Spleen (tissue), 11 donors: ENCODE measurements around the gene MYBPHL. TPM values are rescaled to one million over a fixed set of nuclear protein-coding genes. Genes with fewer than 3 reads are reported as not detected.

Experiments used
- DNase-seq: peaks from one replicate; pipeline ENCODE4 v3.0.0-alpha.2; 2020
- H3K27ac ChIP-seq, 8 donors: fragments of 200-600 bp; sonication (generic) in 7 of 8; 1 replicate in 4 of 8; 2 replicates in 4 of 8; pipeline versions ENCODE4 v1.5.0 to v1.8.0; 2016 to 2021; ENCODE audit warnings: inconsistent platforms in 4 of 8, mild to moderate bottlenecking in 4 of 8, moderate library complexity in 1 of 8
- H3K27me3 ChIP-seq, 7 donors: fragments of 200-600 bp; sonication (generic) in 6 of 7; replicated peaks in 1 of 7; 1 replicate in 4 of 7; 2 replicates in 3 of 7; pipeline versions ENCODE4 v1.5.0 to v1.8.0; 2016 to 2021; ENCODE audit warnings: inconsistent platforms in 3 of 7, mild to moderate bottlenecking in 1 of 7
- H3K36me3 ChIP-seq, 6 donors: fragments of 200-600 bp; sonication (generic) in 5 of 6; 1 replicate in 4 of 6; 2 replicates in 2 of 6; pipeline versions ENCODE4 v1.5.0 to v1.8.0; 2016 to 2021; ENCODE audit warnings: inconsistent platforms in 2 of 6
- H3K4me1 ChIP-seq, 6 donors: fragments of 200-600 bp; sonication (generic) in 5 of 6; 1 replicate in 3 of 6; 2 replicates in 3 of 6; pipeline versions ENCODE4 v1.5.0 to v1.8.0; 2016 to 2021; ENCODE audit warnings: inconsistent platforms in 3 of 6
- H3K4me3 ChIP-seq, 8 donors: fragments of 200-600 bp; sonication (generic) in 7 of 8; 1 replicate in 4 of 8; 2 replicates in 4 of 8; pipeline versions ENCODE4 v1.5.0 to v1.8.0; 2016 to 2021; ENCODE audit warnings: inconsistent platforms in 4 of 8, mild to moderate bottlenecking in 4 of 8, moderate library complexity in 2 of 8
- H3K9me3 ChIP-seq, 8 donors: fragments of 200-600 bp; sonication (generic) in 7 of 8; 1 replicate in 4 of 8; 2 replicates in 4 of 8; pipeline versions ENCODE4 v1.5.0 to v1.8.0; 2016 to 2021; ENCODE audit warnings: inconsistent platforms in 4 of 8
- POLR2A ChIP-seq, 3 donors: fragments of 450-650 bp; IDR thresholded peaks; one replicate each; pipeline ENCODE4 v1.5.1; 2017; ENCODE audit warnings: antibody characterized with exemption in 3 of 3, mild to moderate bottlenecking in 1 of 3
- POLR2AphosphoS5 ChIP-seq, 3 donors: sonication (generic); formaldehyde crosslinking; IDR thresholded peaks; one replicate each; pipeline ENCODE4 v1.5.1; 2017; ENCODE audit warnings: antibody characterized with exemption in 3 of 3
- WGBS, 5 donors: extraction: QIAGEN DNeasy Blood & Tissue Kit in 3 of 5; methylation state at CpG; one replicate each; pipeline versions ENCODE4 v1.1.5 to v1.1.7; 2013 to 2018; 5-methylcytosine and 5-hydroxymethylcytosine counted together
- intact Hi-C: fragments of 100-400 bp; cut with DNase I; formaldehyde crosslinking; loops from one replicate; pipeline ENCODE4 v1.15.0; 2023; ENCODE audit warnings: low total_unique reads
- polyA plus RNA-seq, 3 donors: library from polyadenylated mRNA; stranded (reverse); fragments of 200-250 nt; gene quantifications; one replicate each; pipeline ENCODE4 v1.2.1, GENCODE V29; 2013
- total RNA-seq, 7 donors: library from RNA; depleted of rRNA in 3 of 7; stranded (reverse); fragments of >200 nt in 3 of 7; fragmentation: NEBNext Ultra II Directional in 4 of 7; extraction: Animal tissue kit (Norgen Biotek cat#: 25700) in 4 of 7; gene quantifications; one replicate each; pipeline versions ENCODE4 v1.1.0 to v1.2.1, GENCODE V29; 2016 to 2021
- TF ChIP-seq, protein P1 (sequence below), 11 experiments: fragments of 200-600 bp in 7 of 11; fragments of 450-650 bp in 4 of 11; sonication (generic) in 4 of 11; IDR thresholded peaks in 8 of 11; conservative IDR thresholded peaks in 3 of 11; 1 replicate in 7 of 11; 2 replicates in 4 of 11; pipeline versions ENCODE4 v1.4.0 to v1.8.0; 2016 to 2021; ENCODE audit warnings: antibody characterized with exemption in 11 of 11, inconsistent platforms in 4 of 11, mild to moderate bottlenecking in 1 of 11
- donor health status: healthy with polysubstance abuse.
- donor health status: DM: no; HTN: no; CAD: no; lungs with moderate emphysema.
- donor health status: DM: no; HTN: no; CAD: no.
- donor health status: Bipolar disorder and iron deficiency.
- donor health status: healthy.
- donor health status: DM: no; HTN: no; CAD: no.
- donor health status: DM: yes; HTN: yes; CAD: no.

MYBPHL gene
- total and polyA plus RNA-seq, 10 donors, result not detected

- Histone ChIP-seq H3K9me3 (no peaks in the 10 kb centered on the region), H3K4me3 (no peak overlapping the region), H3K27ac (no peak overlapping the region), H3K36me3 (peaks cover 0 to 94% (median 0%) of the 10 kb centered on the region in 6 donors), H3K27me3 (no peaks in the 10 kb centered on the region), H3K4me1 (peaks cover 0 to 8% (median 0%) of the 10 kb centered on the region in 6 donors)
- DNase-seq, result no peak
- TF ChIP-seq POLR2A (IDR thresholded peaks at IDR 0.05), result no peak
- TF ChIP-seq, protein P1, sequence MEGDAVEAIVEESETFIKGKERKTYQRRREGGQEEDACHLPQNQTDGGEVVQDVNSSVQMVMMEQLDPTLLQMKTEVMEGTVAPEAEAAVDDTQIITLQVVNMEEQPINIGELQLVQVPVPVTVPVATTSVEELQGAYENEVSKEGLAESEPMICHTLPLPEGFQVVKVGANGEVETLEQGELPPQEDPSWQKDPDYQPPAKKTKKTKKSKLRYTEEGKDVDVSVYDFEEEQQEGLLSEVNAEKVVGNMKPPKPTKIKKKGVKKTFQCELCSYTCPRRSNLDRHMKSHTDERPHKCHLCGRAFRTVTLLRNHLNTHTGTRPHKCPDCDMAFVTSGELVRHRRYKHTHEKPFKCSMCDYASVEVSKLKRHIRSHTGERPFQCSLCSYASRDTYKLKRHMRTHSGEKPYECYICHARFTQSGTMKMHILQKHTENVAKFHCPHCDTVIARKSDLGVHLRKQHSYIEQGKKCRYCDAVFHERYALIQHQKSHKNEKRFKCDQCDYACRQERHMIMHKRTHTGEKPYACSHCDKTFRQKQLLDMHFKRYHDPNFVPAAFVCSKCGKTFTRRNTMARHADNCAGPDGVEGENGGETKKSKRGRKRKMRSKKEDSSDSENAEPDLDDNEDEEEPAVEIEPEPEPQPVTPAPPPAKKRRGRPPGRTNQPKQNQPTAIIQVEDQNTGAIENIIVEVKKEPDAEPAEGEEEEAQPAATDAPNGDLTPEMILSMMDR (IDR thresholded peaks at IDR 0.05 in 8 of 11, conservative IDR thresholded peaks at IDR 0.05 in 3 of 11), result no peak
- no peak for TF ChIP-seq POLR2AphosphoS5 (IDR thresholded peaks at IDR 0.05)
- WGBS, 5 donors, result 95 to 100% (median 98%) methylated on average over 1 of the region's 1 CpG
- intact Hi-C loops, result no loop called here
Observed at GRCh38 chr1:109350655-109351054, 43.8 kb upstream of the MYBPHL start.

- no peak for TF ChIP-seq POLR2A (IDR thresholded peaks at IDR 0.05)
- no peak for TF ChIP-seq POLR2AphosphoS5 (IDR thresholded peaks at IDR 0.05)
- TF ChIP-seq, protein P1 (IDR thresholded peaks at IDR 0.05 in 8 of 11, conservative IDR thresholded peaks at IDR 0.05 in 3 of 11), result no peak
- intact Hi-C loops, result no loop called here
Observed at GRCh38 chr1:109350182-109350581, 43.4 kb upstream of the MYBPHL start.

DNA sequence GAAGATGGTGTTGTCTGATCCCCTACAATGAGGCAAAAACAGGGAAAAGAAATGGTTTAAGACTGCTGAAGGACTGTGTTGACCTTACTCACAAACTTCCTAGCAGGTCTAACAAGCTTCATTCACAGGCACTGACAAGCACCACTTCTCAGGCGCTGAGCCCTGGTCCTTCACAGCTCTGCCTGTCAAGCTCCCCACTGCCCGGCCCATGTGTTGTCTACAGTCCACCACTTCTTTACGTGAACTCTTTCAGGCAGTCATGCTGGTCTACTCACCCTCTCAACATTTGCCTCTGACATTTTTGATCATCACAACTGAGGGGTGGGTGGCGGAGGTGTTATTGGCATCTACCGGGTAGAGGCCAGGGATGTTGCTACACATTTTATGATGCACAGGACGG is 40.7 kb upstream of the MYBPHL start:
- Histone ChIP-seq H3K27me3 (no peaks in the 10 kb centered on the region), H3K27ac (no peak overlapping the region), H3K4me3 (no peak overlapping the region), H3K4me1 (peaks cover 0 to 9% (median 0%) of the 10 kb centered on the region in 6 donors), H3K9me3 (no peaks in the 10 kb centered on the region), H3K36me3 (peaks cover 0 to 91% (median 2%) of the 10 kb centered on the region in 6 donors)
- 90 to 94% (median 93%) methylated on average over 6 of the region's 6 CpGs for WGBS, 5 donors
- DNase-seq, result no peak
- intact Hi-C loops, result no loop called here
- TF ChIP-seq POLR2A (IDR thresholded peaks at IDR 0.05) (no peak), POLR2AphosphoS5 (IDR thresholded peaks at IDR 0.05) (no peak)

More at GRCh38 chr1:109350182-109350581, 43.4 kb upstream of the MYBPHL start:
- no peak overlapping the region for H3K27ac ChIP-seq
- WGBS, 5 donors, result 87 to 94% (median 92%) methylated on average over 4 of the region's 4 CpGs
- no peaks in the 10 kb centered on the region for H3K27me3 ChIP-seq
- peaks cover 0 to 8% (median 0%) of the 10 kb centered on the region in 6 donors for H3K4me1 ChIP-seq
- peaks cover 0 to 99% (median 0%) of the 10 kb centered on the region in 6 donors for H3K36me3 ChIP-seq
- no peak for DNase-seq
- H3K9me3 ChIP-seq, result no peaks in the 10 kb centered on the region
- H3K4me3 ChIP-seq, result no peak overlapping the region

- Histone ChIP-seq H3K36me3 (peaks cover 0 to 91% (median 8%) of the 10 kb centered on the region in 6 donors), H3K4me3 (no peak overlapping the region), H3K27me3 (no peaks in the 10 kb centered on the region), H3K9me3 (no peaks in the 10 kb centered on the region), H3K4me1 (peaks cover 0 to 9% (median 0%) of the 10 kb centered on the region in 6 donors), H3K27ac (no peak overlapping the region)
- DNase-seq, result no peak
- TF ChIP-seq, protein P1 (IDR thresholded peaks at IDR 0.05 in 8 of 11, conservative IDR thresholded peaks at IDR 0.05 in 3 of 11), result no peak
- TF ChIP-seq POLR2A (IDR thresholded peaks at IDR 0.05), result no peak
- TF ChIP-seq POLR2AphosphoS5 (IDR thresholded peaks at IDR 0.05), result no peak
- WGBS, 5 donors, result 69 to 82% (median 75%) methylated on average over 9 of the region's 9 CpGs
- intact Hi-C loops, result no loop called here
Observed at GRCh38 chr1:109341944-109342930, 35.4 kb upstream of the MYBPHL start.
